ENCODE results near the gene FAM76B.
A peak's percentile ranks its signal among the peaks of the same experiment; 100 is the strongest.

FAM76B gene

GRCh38 chr11:95776859-95777258 lies 12.7 kb downstream of the FAM76B start:
- FAIRE-seq (no peak), DNase-seq (ENCODE audit: insufficient read length, low spot score) (no peak)
- TF ChIP-seq POLR2A (IDR thresholded peaks at IDR 0.05; ENCODE audit: low read depth, low read length), result no peak
- no peak for TF ChIP-seq PAX5 (IDR thresholded peaks at IDR 0.05; ENCODE audit: insufficient read depth, low read length, severe bottlenecking)
- no peak for TF ChIP-seq POU2F2 (IDR thresholded peaks at IDR 0.05; ENCODE audit: low read depth, low read length)
- no peak for TF ChIP-seq SPI1 (IDR thresholded peaks at IDR 0.05; ENCODE audit: low read depth, low read length)
- no peak for TF ChIP-seq TAF1 (IDR thresholded peaks at IDR 0.05; ENCODE audit: low read depth, low read length)
- no peak for TF ChIP-seq POLR2AphosphoS5 (IDR thresholded peaks at IDR 0.05; ENCODE audit: low read depth, low read length)

- DNase-seq (ENCODE audit: insufficient read length, low spot score) (no peak), FAIRE-seq (no peak)
- TF ChIP-seq TAF1 (IDR thresholded peaks at IDR 0.05; ENCODE audit: low read depth, low read length) (no peak), POLR2AphosphoS5 (IDR thresholded peaks at IDR 0.05; ENCODE audit: low read depth, low read length) (no peak), POU2F2 (IDR thresholded peaks at IDR 0.05; ENCODE audit: low read depth, low read length) (no peak), PAX5 (IDR thresholded peaks at IDR 0.05; ENCODE audit: insufficient read depth, low read length, severe bottlenecking) (no peak), SPI1 (IDR thresholded peaks at IDR 0.05; ENCODE audit: low read depth, low read length) (no peak), POLR2A (IDR thresholded peaks at IDR 0.05; ENCODE audit: low read depth, low read length) (no peak)
These were observed 21.1 kb downstream of the FAM76B start for GRCh38 chr11:95768521-95768920.

- DNase-seq (ENCODE audit: insufficient read length, low spot score) (no peak), FAIRE-seq (no peak)
- no peak for TF ChIP-seq SPI1 (IDR thresholded peaks at IDR 0.05; ENCODE audit: low read depth, low read length)
- TF ChIP-seq POU2F2 (IDR thresholded peaks at IDR 0.05; ENCODE audit: low read depth, low read length), result no peak
- no peak for TF ChIP-seq PAX5 (IDR thresholded peaks at IDR 0.05; ENCODE audit: insufficient read depth, low read length, severe bottlenecking)
- no peak for TF ChIP-seq TAF1 (IDR thresholded peaks at IDR 0.05; ENCODE audit: low read depth, low read length)
- no peak for TF ChIP-seq POLR2AphosphoS5 (IDR thresholded peaks at IDR 0.05; ENCODE audit: low read depth, low read length)
- TF ChIP-seq POLR2A (IDR thresholded peaks at IDR 0.05; ENCODE audit: low read depth, low read length), result no peak
These were observed 22.1 kb downstream of the FAM76B start for GRCh38 chr11:95767498-95767897.

GRCh38 chr11:95766701-95767100 lies 22.9 kb downstream of the FAM76B start:
- FAIRE-seq (no peak), DNase-seq (ENCODE audit: insufficient read length, low spot score) (no peak)
- TF ChIP-seq TAF1 (IDR thresholded peaks at IDR 0.05; ENCODE audit: low read depth, low read length) (no peak), SPI1 (IDR thresholded peaks at IDR 0.05; ENCODE audit: low read depth, low read length) (no peak), POLR2A (IDR thresholded peaks at IDR 0.05; ENCODE audit: low read depth, low read length) (no peak), POLR2AphosphoS5 (IDR thresholded peaks at IDR 0.05; ENCODE audit: low read depth, low read length) (no peak), POU2F2 (IDR thresholded peaks at IDR 0.05; ENCODE audit: low read depth, low read length) (no peak), PAX5 (IDR thresholded peaks at IDR 0.05; ENCODE audit: insufficient read depth, low read length, severe bottlenecking) (no peak)

- TF ChIP-seq PAX5 (IDR thresholded peaks at IDR 0.05; ENCODE audit: insufficient read depth, low read length, severe bottlenecking), result no peak
- no peak for TF ChIP-seq SPI1 (IDR thresholded peaks at IDR 0.05; ENCODE audit: low read depth, low read length)
- TF ChIP-seq POLR2AphosphoS5 (IDR thresholded peaks at IDR 0.05; ENCODE audit: low read depth, low read length), result no peak
- TF ChIP-seq TAF1 (IDR thresholded peaks at IDR 0.05; ENCODE audit: low read depth, low read length), result no peak
- TF ChIP-seq POLR2A (IDR thresholded peaks at IDR 0.05; ENCODE audit: low read depth, low read length), result no peak
- TF ChIP-seq POU2F2 (IDR thresholded peaks at IDR 0.05; ENCODE audit: low read depth, low read length), result no peak
- FAIRE-seq (peak; percentile 87), DNase-seq (ENCODE audit: insufficient read length, low spot score) (peak; percentile 6)
These were observed 25.2 kb downstream of the FAM76B start for GRCh38 chr11:95764267-95764898.

GRCh38 chr11:95762534-95762933 lies 27.0 kb downstream of the FAM76B start:
- DNase-seq (ENCODE audit: insufficient read length, low spot score) (no peak), FAIRE-seq (no peak)
- no peak for TF ChIP-seq SPI1 (IDR thresholded peaks at IDR 0.05; ENCODE audit: low read depth, low read length)
- TF ChIP-seq POLR2AphosphoS5 (IDR thresholded peaks at IDR 0.05; ENCODE audit: low read depth, low read length), result no peak

GRCh38 chr11:95760941-95761340 lies 28.6 kb downstream of the FAM76B start:
- TF ChIP-seq POLR2AphosphoS5 (IDR thresholded peaks at IDR 0.05; ENCODE audit: low read depth, low read length), result no peak
- no peak for TF ChIP-seq PAX5 (IDR thresholded peaks at IDR 0.05; ENCODE audit: insufficient read depth, low read length, severe bottlenecking)
- TF ChIP-seq POU2F2 (IDR thresholded peaks at IDR 0.05; ENCODE audit: low read depth, low read length), result no peak
- TF ChIP-seq TAF1 (IDR thresholded peaks at IDR 0.05; ENCODE audit: low read depth, low read length), result no peak
- TF ChIP-seq SPI1 (IDR thresholded peaks at IDR 0.05; ENCODE audit: low read depth, low read length), result no peak
- no peak for TF ChIP-seq POLR2A (IDR thresholded peaks at IDR 0.05; ENCODE audit: low read depth, low read length)
- DNase-seq (ENCODE audit: insufficient read length, low spot score), result no peak
- FAIRE-seq, result no peak

- DNase-seq (ENCODE audit: insufficient read length, low spot score), result no peak
- FAIRE-seq, result no peak
- TF ChIP-seq TAF1 (IDR thresholded peaks at IDR 0.05; ENCODE audit: low read depth, low read length), result no peak
- no peak for TF ChIP-seq POLR2AphosphoS5 (IDR thresholded peaks at IDR 0.05; ENCODE audit: low read depth, low read length)
- TF ChIP-seq POU2F2 (IDR thresholded peaks at IDR 0.05; ENCODE audit: low read depth, low read length), result no peak
- no peak for TF ChIP-seq POLR2A (IDR thresholded peaks at IDR 0.05; ENCODE audit: low read depth, low read length)
- TF ChIP-seq SPI1 (IDR thresholded peaks at IDR 0.05; ENCODE audit: low read depth, low read length), result no peak
- TF ChIP-seq PAX5 (IDR thresholded peaks at IDR 0.05; ENCODE audit: insufficient read depth, low read length, severe bottlenecking), result no peak
These were observed 38.1 kb downstream of the FAM76B start for GRCh38 chr11:95751515-95751914.

- TF ChIP-seq POLR2A (IDR thresholded peaks at IDR 0.05; ENCODE audit: low read depth, low read length) (no peak), PAX5 (IDR thresholded peaks at IDR 0.05; ENCODE audit: insufficient read depth, low read length, severe bottlenecking) (no peak), POLR2AphosphoS5 (IDR thresholded peaks at IDR 0.05; ENCODE audit: low read depth, low read length) (no peak), TAF1 (IDR thresholded peaks at IDR 0.05; ENCODE audit: low read depth, low read length) (no peak), SPI1 (IDR thresholded peaks at IDR 0.05; ENCODE audit: low read depth, low read length) (no peak), POU2F2 (IDR thresholded peaks at IDR 0.05; ENCODE audit: low read depth, low read length) (no peak)
- DNase-seq (ENCODE audit: insufficient read length, low spot score) (no peak), FAIRE-seq (no peak)
These were observed 39.5 kb downstream of the FAM76B start for GRCh38 chr11:95750101-95750500.
